K562 (cell line): ENCODE data around the gene KDM4C. TPM values are rescaled to one million over a fixed set of nuclear protein-coding genes. Genes with fewer than 3 reads are reported as not detected.

Source experiments
- DDX20 ChIP-seq: fragments of 450-650 bp; IDR thresholded peaks from 2 replicates; pipeline ENCODE4 v1.6.1; 2016; ENCODE audit warnings: missing genetic modification characterization, low read depth, mild to moderate bottlenecking, missing compliant biosample characterization, moderate library complexity
- EP300 ChIP-seq: IDR thresholded peaks from 2 replicates; pipeline ENCODE4 v1.6.1; 2012; ENCODE audit warnings: low read length, improper control_type of control experiment
- GATAD2B ChIP-seq: fragments of 450-650 bp; IDR thresholded peaks from 2 replicates; pipeline ENCODE4 v1.6.1; 2017; ENCODE audit warnings: mild to moderate bottlenecking, borderline replicate concordance
- KLF6 ChIP-seq: fragments of 250-450 bp; sonication (Bioruptor Pico); IDR thresholded peaks from 2 replicates; pipeline ENCODE4 v1.4.0; 2020; ENCODE audit warnings: mild to moderate bottlenecking, moderate library complexity, borderline replicate concordance
- MAZ ChIP-seq, 2 experiments: fragments of 450-650 bp in 1 of 2; sonication (generic) in 1 of 2; formaldehyde crosslinking; IDR thresholded peaks in 1 of 2; conservative IDR thresholded peaks in 1 of 2; 2 replicates each; pipeline versions ENCODE4 v1.4.0 to v1.5.0; 2020; ENCODE audit warnings: mild to moderate bottlenecking in 1 of 2, missing genetic modification reagents in 1 of 2
- RB1 ChIP-seq: fragments of 450-650 bp; IDR thresholded peaks from 2 replicates; pipeline ENCODE4 v1.6.1; 2017; ENCODE audit warnings: low read depth, mild to moderate bottlenecking
- RBBP5 ChIP-seq: fragments of 200-600 bp; sonication (generic); IDR thresholded peaks from 2 replicates; pipeline ENCODE4 v1.6.1; 2012; ENCODE audit warnings: borderline replicate concordance, mild to moderate bottlenecking, low read length, control low read depth, inconsistent platforms; ENCODE audit not compliant: insufficient read depth, poor library complexity, severe bottlenecking
- RBM34 ChIP-seq: fragments of 200-400 bp; formaldehyde crosslinking; IDR thresholded peaks from 2 replicates; pipeline ENCODE4 v1.6.1; 2018; ENCODE audit warnings: low read length, borderline replicate concordance; ENCODE audit not compliant: insufficient read depth
- SPI1 ChIP-seq: IDR thresholded peaks from 2 replicates; pipeline ENCODE4 v1.6.1; 2011; ENCODE audit warnings: low read depth, low read length, control low read depth, borderline replicate concordance
- ZBTB7A ChIP-seq: IDR thresholded peaks from 2 replicates; pipeline ENCODE4 v1.6.1; 2011; ENCODE audit warnings: low read depth, mild to moderate bottlenecking, low read length, moderate library complexity, borderline replicate concordance; ENCODE audit not compliant: control insufficient read depth
- ZNF699 ChIP-seq: fragments of 250-450 bp; sonication (Bioruptor Pico); IDR thresholded peaks from 2 replicates; pipeline ENCODE4 v1.8.0; 2021; ENCODE audit warnings: mild to moderate bottlenecking, moderate library complexity; ENCODE audit not compliant: insufficient replicate concordance
- polyA plus RNA-seq, 8 experiments: library from polyadenylated mRNA; depleted of rRNA in 4 of 8; stranded (reverse) in 5 of 8; unstranded in 3 of 8; fragments of >200 nt; fragmentation: Nextera tagmentation in 2 of 8; fragmentation: Illumina TruSeq in 1 of 8; extraction: Ambion mirVana in 2 of 8; extraction: Trizol in 1 of 8; gene quantifications; 2 replicates each; pipeline versions ENCODE4 v1.2.1 to v1.2.3, GENCODE V29; 2011 to 2014; ENCODE audit warnings: inconsistent platforms in 1 of 8, missing spikeins in 1 of 8
- total RNA-seq, 7 experiments: library from RNA; depleted of rRNA in 6 of 7; stranded (reverse); fragments of >200 nt in 6 of 7; fragmentation: Illumina TruSeq in 2 of 7; extraction: Trizol in 2 of 7; gene quantifications; 2 replicates each; pipeline versions ENCODE4 v1.2.1 to v1.2.3, GENCODE V29; 2011 to 2021; ENCODE audit warnings: low replicate concordance in 1 of 7
- TF ChIP-seq, protein P1 (sequence below), 2 experiments: fragments of 450-650 bp; IDR thresholded peaks; 2 replicates each; pipeline ENCODE4 v1.6.1; 2018; ENCODE audit warnings: mild to moderate bottlenecking in 2 of 2, low read depth in 1 of 2; ENCODE audit not compliant: partially characterized antibody in 2 of 2
- TF ChIP-seq, protein P2 (sequence below): sonication (generic); formaldehyde crosslinking; IDR thresholded peaks from 2 replicates; pipeline ENCODE4 v1.8.0; 2022; ENCODE audit warnings: mild to moderate bottlenecking, missing genetic modification reagents, borderline replicate concordance
- TF ChIP-seq, protein P3 (sequence below): IDR thresholded peaks from 3 replicates; pipeline ENCODE4 v1.6.1; 2011; ENCODE audit warnings: borderline replicate concordance, mild to moderate bottlenecking, moderate library complexity; ENCODE audit not compliant: insufficient read length; ENCODE audit errors: extremely low read depth
- TF ChIP-seq, protein P4 (sequence below): IDR thresholded peaks from 2 replicates; pipeline ENCODE4 v1.6.1; 2011; ENCODE audit not compliant: insufficient read length; ENCODE audit errors: extremely low read depth

Gene KDM4C
- total and polyA plus RNA-seq, 9 of the 15 experiments (the other 6 are each of a cell fraction or from before 2014, with no cell fraction given) = 5.4 to 17.0 (median 12.6) TPM

DNA sequence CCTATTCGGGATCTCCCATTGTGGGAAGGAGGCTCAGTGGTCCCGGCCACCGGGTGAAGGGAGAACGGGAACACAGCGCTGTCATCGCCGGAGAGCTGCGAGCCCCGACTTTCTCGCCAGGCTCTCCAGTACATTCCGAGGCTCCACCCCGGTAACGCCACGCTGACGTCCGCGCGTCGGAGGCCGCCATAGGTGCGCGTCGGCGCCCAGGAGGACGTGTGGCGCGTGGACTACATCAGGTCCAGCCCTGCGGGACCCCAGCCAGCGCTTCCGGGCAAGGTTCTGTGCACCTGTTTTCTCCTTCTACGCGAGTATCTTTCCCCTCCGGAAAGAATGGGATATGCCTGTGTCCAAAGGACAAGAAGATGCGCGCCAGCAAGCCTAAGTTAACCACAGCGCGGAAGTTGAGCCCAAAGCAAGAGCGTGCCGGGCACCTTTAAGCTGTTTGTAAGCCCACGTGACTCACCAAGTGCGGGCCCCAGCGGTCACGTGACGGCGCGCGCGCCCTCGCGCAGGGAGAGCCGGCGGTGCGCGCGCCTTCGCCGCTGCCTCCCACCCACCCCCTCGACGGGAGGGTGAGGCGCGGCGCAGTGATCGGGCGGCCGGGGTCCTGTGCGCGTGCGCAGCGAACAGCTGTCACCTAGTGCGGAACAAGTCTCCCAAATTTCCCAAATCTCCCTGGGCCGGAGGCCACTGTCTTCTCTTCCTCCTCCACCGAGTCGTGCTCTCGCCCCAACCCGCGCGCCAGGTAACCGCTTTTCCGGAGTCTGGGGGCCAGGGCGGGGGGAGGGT, at the start of gene KDM4C (continued):
- TF ChIP-seq, protein P1, sequence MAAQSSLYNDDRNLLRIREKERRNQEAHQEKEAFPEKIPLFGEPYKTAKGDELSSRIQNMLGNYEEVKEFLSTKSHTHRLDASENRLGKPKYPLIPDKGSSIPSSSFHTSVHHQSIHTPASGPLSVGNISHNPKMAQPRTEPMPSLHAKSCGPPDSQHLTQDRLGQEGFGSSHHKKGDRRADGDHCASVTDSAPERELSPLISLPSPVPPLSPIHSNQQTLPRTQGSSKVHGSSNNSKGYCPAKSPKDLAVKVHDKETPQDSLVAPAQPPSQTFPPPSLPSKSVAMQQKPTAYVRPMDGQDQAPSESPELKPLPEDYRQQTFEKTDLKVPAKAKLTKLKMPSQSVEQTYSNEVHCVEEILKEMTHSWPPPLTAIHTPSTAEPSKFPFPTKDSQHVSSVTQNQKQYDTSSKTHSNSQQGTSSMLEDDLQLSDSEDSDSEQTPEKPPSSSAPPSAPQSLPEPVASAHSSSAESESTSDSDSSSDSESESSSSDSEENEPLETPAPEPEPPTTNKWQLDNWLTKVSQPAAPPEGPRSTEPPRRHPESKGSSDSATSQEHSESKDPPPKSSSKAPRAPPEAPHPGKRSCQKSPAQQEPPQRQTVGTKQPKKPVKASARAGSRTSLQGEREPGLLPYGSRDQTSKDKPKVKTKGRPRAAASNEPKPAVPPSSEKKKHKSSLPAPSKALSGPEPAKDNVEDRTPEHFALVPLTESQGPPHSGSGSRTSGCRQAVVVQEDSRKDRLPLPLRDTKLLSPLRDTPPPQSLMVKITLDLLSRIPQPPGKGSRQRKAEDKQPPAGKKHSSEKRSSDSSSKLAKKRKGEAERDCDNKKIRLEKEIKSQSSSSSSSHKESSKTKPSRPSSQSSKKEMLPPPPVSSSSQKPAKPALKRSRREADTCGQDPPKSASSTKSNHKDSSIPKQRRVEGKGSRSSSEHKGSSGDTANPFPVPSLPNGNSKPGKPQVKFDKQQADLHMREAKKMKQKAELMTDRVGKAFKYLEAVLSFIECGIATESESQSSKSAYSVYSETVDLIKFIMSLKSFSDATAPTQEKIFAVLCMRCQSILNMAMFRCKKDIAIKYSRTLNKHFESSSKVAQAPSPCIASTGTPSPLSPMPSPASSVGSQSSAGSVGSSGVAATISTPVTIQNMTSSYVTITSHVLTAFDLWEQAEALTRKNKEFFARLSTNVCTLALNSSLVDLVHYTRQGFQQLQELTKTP (IDR thresholded peaks at IDR 0.05; ENCODE audit: low read depth in 1 of 2, partially characterized antibody in 2 of 2) = no peak
- no peak for TF ChIP-seq RBM34
- no peak for TF ChIP-seq EP300
- TF ChIP-seq ZNF699 (CRISPR knock-in tag) = no peak
- TF ChIP-seq, protein P2, sequence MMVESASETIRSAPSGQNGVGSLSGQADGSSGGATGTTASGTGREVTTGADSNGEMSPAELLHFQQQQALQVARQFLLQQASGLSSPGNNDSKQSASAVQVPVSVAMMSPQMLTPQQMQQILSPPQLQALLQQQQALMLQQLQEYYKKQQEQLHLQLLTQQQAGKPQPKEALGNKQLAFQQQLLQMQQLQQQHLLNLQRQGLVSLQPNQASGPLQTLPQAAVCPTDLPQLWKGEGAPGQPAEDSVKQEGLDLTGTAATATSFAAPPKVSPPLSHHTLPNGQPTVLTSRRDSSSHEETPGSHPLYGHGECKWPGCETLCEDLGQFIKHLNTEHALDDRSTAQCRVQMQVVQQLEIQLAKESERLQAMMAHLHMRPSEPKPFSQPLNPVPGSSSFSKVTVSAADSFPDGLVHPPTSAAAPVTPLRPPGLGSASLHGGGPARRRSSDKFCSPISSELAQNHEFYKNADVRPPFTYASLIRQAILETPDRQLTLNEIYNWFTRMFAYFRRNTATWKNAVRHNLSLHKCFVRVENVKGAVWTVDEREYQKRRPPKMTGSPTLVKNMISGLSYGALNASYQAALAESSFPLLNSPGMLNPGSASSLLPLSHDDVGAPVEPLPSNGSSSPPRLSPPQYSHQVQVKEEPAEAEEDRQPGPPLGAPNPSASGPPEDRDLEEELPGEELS (CRISPR knock-in tag) = no peak
- TF ChIP-seq ZBTB7A = peak; percentile 10; the same call in 1 of the 2 replicates
- no peak; the same call in 1 of the 2 replicates for TF ChIP-seq GATAD2B
- TF ChIP-seq RB1 = peak; percentile 28; the same call in 1 of the 2 replicates
- TF ChIP-seq MAZ (CRISPR knock-in tag; conservative IDR thresholded peaks at IDR 0.05 in 1 of 2, IDR thresholded peaks at IDR 0.05 in 1 of 2) = peak in 1 of 2 experiments; percentile 40; a peak in 1 of 4 replicates
- no peak for TF ChIP-seq KLF6 (CRISPR knock-in tag)
- TF ChIP-seq, protein P3, sequence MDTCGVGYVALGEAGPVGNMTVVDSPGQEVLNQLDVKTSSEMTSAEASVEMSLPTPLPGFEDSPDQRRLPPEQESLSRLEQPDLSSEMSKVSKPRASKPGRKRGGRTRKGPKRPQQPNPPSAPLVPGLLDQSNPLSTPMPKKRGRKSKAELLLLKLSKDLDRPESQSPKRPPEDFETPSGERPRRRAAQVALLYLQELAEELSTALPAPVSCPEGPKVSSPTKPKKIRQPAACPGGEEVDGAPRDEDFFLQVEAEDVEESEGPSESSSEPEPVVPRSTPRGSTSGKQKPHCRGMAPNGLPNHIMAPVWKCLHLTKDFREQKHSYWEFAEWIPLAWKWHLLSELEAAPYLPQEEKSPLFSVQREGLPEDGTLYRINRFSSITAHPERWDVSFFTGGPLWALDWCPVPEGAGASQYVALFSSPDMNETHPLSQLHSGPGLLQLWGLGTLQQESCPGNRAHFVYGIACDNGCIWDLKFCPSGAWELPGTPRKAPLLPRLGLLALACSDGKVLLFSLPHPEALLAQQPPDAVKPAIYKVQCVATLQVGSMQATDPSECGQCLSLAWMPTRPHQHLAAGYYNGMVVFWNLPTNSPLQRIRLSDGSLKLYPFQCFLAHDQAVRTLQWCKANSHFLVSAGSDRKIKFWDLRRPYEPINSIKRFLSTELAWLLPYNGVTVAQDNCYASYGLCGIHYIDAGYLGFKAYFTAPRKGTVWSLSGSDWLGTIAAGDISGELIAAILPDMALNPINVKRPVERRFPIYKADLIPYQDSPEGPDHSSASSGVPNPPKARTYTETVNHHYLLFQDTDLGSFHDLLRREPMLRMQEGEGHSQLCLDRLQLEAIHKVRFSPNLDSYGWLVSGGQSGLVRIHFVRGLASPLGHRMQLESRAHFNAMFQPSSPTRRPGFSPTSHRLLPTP = no peak
- TF ChIP-seq RBBP5 = peak; percentile 8
- TF ChIP-seq, protein P4, sequence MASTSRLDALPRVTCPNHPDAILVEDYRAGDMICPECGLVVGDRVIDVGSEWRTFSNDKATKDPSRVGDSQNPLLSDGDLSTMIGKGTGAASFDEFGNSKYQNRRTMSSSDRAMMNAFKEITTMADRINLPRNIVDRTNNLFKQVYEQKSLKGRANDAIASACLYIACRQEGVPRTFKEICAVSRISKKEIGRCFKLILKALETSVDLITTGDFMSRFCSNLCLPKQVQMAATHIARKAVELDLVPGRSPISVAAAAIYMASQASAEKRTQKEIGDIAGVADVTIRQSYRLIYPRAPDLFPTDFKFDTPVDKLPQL = no peak
- TF ChIP-seq SPI1 = no peak
- no peak for TF ChIP-seq DDX20 (tag)
